ENCODE data around the gene CDC45. TPM values are rescaled to one million over a fixed set of nuclear protein-coding genes. Genes with fewer than 3 reads are reported as not detected.
"Not testable (repeated sequence)": the region's sequence is repeated elsewhere in the genome, so short reads cannot be mapped to it uniquely, and the experiment has no call there.

CDC45 gene
- total and polyA plus RNA-seq, 8 donors: 0.28 to 1.3 (median 0.63) TPM; not detected in 2

DNA sequence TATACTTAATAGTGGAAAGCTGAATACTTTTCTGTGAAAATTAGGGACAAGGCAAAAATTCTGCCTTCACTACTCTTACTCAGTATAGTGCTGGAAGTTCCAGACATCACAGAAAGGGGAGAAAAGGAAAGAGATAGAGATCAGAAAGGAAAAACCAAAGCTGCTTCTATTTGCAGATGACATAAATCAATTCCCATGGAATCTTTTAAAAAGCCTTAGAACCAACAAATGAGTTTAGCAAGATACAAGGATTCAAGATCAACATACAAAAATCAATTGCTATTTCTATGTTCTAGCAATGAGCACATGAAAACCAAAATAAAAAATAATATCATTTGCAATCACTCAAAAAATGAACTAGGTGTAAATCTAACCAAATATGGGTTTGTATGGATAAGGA lies 60.7 kb downstream of the CDC45 start:
- no peak overlapping the region for H3K27ac ChIP-seq
- no peak for ATAC-seq
- no peaks in the 10 kb centered on the region for H3K9me3 ChIP-seq
- no peak for DNase-seq
- no peaks in the 10 kb centered on the region for H3K27me3 ChIP-seq
- intact Hi-C loops (cut with DNase I): no loop called here
- no peak for FAIRE-seq
- H3K4me3 ChIP-seq: no peak overlapping the region
- no peaks in the 10 kb centered on the region for H3K4me1 ChIP-seq
- H3K36me3 ChIP-seq: no peaks in the 10 kb centered on the region
- TF ChIP-seq, protein P1, sequence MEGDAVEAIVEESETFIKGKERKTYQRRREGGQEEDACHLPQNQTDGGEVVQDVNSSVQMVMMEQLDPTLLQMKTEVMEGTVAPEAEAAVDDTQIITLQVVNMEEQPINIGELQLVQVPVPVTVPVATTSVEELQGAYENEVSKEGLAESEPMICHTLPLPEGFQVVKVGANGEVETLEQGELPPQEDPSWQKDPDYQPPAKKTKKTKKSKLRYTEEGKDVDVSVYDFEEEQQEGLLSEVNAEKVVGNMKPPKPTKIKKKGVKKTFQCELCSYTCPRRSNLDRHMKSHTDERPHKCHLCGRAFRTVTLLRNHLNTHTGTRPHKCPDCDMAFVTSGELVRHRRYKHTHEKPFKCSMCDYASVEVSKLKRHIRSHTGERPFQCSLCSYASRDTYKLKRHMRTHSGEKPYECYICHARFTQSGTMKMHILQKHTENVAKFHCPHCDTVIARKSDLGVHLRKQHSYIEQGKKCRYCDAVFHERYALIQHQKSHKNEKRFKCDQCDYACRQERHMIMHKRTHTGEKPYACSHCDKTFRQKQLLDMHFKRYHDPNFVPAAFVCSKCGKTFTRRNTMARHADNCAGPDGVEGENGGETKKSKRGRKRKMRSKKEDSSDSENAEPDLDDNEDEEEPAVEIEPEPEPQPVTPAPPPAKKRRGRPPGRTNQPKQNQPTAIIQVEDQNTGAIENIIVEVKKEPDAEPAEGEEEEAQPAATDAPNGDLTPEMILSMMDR (IDR thresholded peaks at IDR 0.05): no peak

- WGBS, 2 donors: 51 to 63% methylated on average over 16 of the region's 16 CpGs
- intact Hi-C loops (cut with DNase I): no loop called here
- FAIRE-seq: no peak
Measured at GRCh38 chr22:19543970-19544708, 64.4 kb downstream of the CDC45 start.

GRCh38 chr22:19545935-19546207 lies 66.2 kb downstream of the CDC45 start:
- 48 to 65% methylated on average over 5 of the region's 5 CpGs for WGBS, 2 donors
- Histone ChIP-seq H3K9me3 (no peaks in the 10 kb centered on the region), H3K27ac (no peak overlapping the region), H3K27me3 (peaks cover 0 to 2% (median 0%) of the 10 kb centered on the region in 4 donors), H3K4me1 (no peaks in the 10 kb centered on the region), H3K36me3 (no peaks in the 10 kb centered on the region), H3K4me3 (no peak overlapping the region)
- ATAC-seq (no peak), FAIRE-seq (no peak), DNase-seq (no peak)
- TF ChIP-seq, protein P1 (IDR thresholded peaks at IDR 0.05): no peak
- intact Hi-C loops (cut with DNase I): no loop called here

More at GRCh38 chr22:19543970-19544708, 64.4 kb downstream of the CDC45 start:
- peak in 1 of 4 donors; percentile 60 for ATAC-seq
- H3K4me1 ChIP-seq: no peaks in the 10 kb centered on the region
- H3K27me3 ChIP-seq: no peaks in the 10 kb centered on the region
- H3K9me3 ChIP-seq: no peaks in the 10 kb centered on the region
- H3K36me3 ChIP-seq: no peaks in the 10 kb centered on the region
- H3K4me3 ChIP-seq: no peak overlapping the region
- TF ChIP-seq, protein P1 (IDR thresholded peaks at IDR 0.05): no peak
- peak in 1 of 6 donors; percentile 46 for DNase-seq
- H3K27ac ChIP-seq: no peak overlapping the region

- TF ChIP-seq, protein P1 (IDR thresholded peaks at IDR 0.05): no peak
- H3K27me3 ChIP-seq: peaks cover 0 to 2% (median 0%) of the 10 kb centered on the region in 4 donors
- intact Hi-C loops (cut with DNase I): no loop called here
- H3K9me3 ChIP-seq: no peaks in the 10 kb centered on the region
- ATAC-seq: no peak
- no peaks in the 10 kb centered on the region for H3K36me3 ChIP-seq
- H3K4me1 ChIP-seq: no peaks in the 10 kb centered on the region
- no peak overlapping the region for H3K4me3 ChIP-seq
- peak in 1 of 6 donors; percentile 3 for DNase-seq
- FAIRE-seq: no peak
- 61 to 68% methylated on average over 6 of the region's 6 CpGs for WGBS, 2 donors
- H3K27ac ChIP-seq: no peak overlapping the region
Measured at GRCh38 chr22:19546680-19547079, 67.0 kb downstream of the CDC45 start.

- Histone ChIP-seq H3K9me3 (no peaks in the 10 kb centered on the region), H3K4me3 (no peak overlapping the region), H3K27me3 (peaks cover 0 to 2% (median 0%) of the 10 kb centered on the region in 4 donors), H3K27ac (no peak overlapping the region), H3K4me1 (no peaks in the 10 kb centered on the region), H3K36me3 (no peaks in the 10 kb centered on the region)
- FAIRE-seq (no peak), DNase-seq (no peak), ATAC-seq (no peak)
- WGBS, 2 donors: 81 to 84% methylated on average over 8 of the region's 8 CpGs
- intact Hi-C loops (cut with DNase I): no loop called here
- TF ChIP-seq, protein P1 (IDR thresholded peaks at IDR 0.05): no peak
Measured at GRCh38 chr22:19547620-19548019, 67.9 kb downstream of the CDC45 start.

DNA sequence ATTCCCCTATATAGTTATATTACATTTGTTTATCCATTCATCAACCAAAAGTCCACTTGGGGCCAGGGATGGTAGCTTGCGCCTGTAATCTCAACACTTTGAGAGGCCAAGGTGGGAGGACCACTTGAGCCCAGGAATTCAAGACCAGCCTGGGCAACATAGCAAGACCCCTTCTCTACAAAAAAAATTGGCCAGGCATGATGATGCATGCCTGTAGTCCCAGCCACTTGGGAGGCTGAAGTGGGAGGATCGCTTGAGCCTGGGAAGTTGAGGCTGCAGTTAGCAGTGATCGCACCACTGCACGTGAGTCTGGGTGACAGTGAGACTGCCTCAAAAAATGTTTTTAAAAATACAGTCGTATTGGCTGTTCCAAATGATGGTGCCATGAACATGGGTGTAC lies 68.7 kb downstream of the CDC45 start:
- H3K4me3 ChIP-seq; H3K9me3 ChIP-seq; ATAC-seq; H3K4me1 ChIP-seq; intact Hi-C loops (cut with DNase I); H3K27me3 ChIP-seq; H3K27ac ChIP-seq; FAIRE-seq; H3K36me3 ChIP-seq: not testable (repeated sequence)
- peak in 1 of 6 donors; percentile 19 for DNase-seq
- WGBS, 2 donors: 80 to 89% methylated on average over 5 of the region's 5 CpGs

Data from pancreas (tissue), 10 donors.